Measurements from ENCODE around the gene KIF25. TPM values are rescaled to one million over a fixed set of nuclear protein-coding genes. Genes with fewer than 3 reads are reported as not detected.

The KIF25 gene
- polyA plus RNA-seq, 1 donor from 2014 or later, result not detected

- Histone ChIP-seq H3K4me2 (ENCODE audit: low read length) (no peak overlapping the region), H3K36me3 (ENCODE audit: insufficient read depth, low read length) (no peaks in the 10 kb centered on the region), H3K79me2 (replicated peaks; ENCODE audit: insufficient read depth, low read length) (no peaks in the 10 kb centered on the region), H2AFZ (ENCODE audit: low read depth, low read length) (no peak overlapping the region), H3K27me3 (ENCODE audit: insufficient read depth, low read depth, low read length) (no peaks in the 10 kb centered on the region), H3K27ac (ENCODE audit: low read length) (no peak overlapping the region), H3K9me3 (ENCODE audit: low read length) (no peaks in the 10 kb centered on the region), H3K9ac (ENCODE audit: low read length) (no peak overlapping the region), H3F3A (ENCODE audit: insufficient read depth, low read length, poor library complexity, severe bottlenecking) (no peaks in the 10 kb centered on the region), H4K20me1 (ENCODE audit: insufficient read depth) (no peaks in the 10 kb centered on the region), H3K4me3 (ENCODE audit: low read length) (no peak overlapping the region), H3K9me2 (ENCODE audit: insufficient read depth, low read length) (no peaks in the 10 kb centered on the region)
- no peak for TF ChIP-seq RAD21 (conservative IDR thresholded peaks at IDR 0.05)
- TF ChIP-seq TAF1 (IDR thresholded peaks at IDR 0.05; ENCODE audit: low read depth), result no peak
- no peak for TF ChIP-seq MXI1 (conservative IDR thresholded peaks at IDR 0.05; ENCODE audit: poor library complexity, severe bottlenecking)
- no peak for TF ChIP-seq EP300 (conservative IDR thresholded peaks at IDR 0.05; ENCODE audit: poor library complexity, severe bottlenecking)
- TF ChIP-seq EZH2 (IDR thresholded peaks at IDR 0.05; ENCODE audit: borderline replicate concordance, insufficient read depth, low read length, poor library complexity, severe bottlenecking), result no peak
- TF ChIP-seq SMC3 (conservative IDR thresholded peaks at IDR 0.05; ENCODE audit: poor library complexity), result no peak
- TF ChIP-seq, protein P1, sequence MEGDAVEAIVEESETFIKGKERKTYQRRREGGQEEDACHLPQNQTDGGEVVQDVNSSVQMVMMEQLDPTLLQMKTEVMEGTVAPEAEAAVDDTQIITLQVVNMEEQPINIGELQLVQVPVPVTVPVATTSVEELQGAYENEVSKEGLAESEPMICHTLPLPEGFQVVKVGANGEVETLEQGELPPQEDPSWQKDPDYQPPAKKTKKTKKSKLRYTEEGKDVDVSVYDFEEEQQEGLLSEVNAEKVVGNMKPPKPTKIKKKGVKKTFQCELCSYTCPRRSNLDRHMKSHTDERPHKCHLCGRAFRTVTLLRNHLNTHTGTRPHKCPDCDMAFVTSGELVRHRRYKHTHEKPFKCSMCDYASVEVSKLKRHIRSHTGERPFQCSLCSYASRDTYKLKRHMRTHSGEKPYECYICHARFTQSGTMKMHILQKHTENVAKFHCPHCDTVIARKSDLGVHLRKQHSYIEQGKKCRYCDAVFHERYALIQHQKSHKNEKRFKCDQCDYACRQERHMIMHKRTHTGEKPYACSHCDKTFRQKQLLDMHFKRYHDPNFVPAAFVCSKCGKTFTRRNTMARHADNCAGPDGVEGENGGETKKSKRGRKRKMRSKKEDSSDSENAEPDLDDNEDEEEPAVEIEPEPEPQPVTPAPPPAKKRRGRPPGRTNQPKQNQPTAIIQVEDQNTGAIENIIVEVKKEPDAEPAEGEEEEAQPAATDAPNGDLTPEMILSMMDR (IDR thresholded peaks at IDR 0.05; ENCODE audit: poor library complexity, severe bottlenecking), result no peak
- TF ChIP-seq POLR2AphosphoS5 (IDR thresholded peaks at IDR 0.05), result no peak
- no peak for TF ChIP-seq REST (IDR thresholded peaks at IDR 0.05; ENCODE audit: borderline replicate concordance)
Measured at GRCh38 chr6:167993831-167994230, 3.6 kb upstream of the KIF25 start.

- H2AFZ ChIP-seq (ENCODE audit: low read depth, low read length), result no peak overlapping the region
- no peak overlapping the region for H3K9ac ChIP-seq (ENCODE audit: low read length)
- H4K20me1 ChIP-seq (ENCODE audit: insufficient read depth), result no peaks in the 10 kb centered on the region
- no peak overlapping the region for H3K4me3 ChIP-seq (ENCODE audit: low read length)
- H3K27me3 ChIP-seq (ENCODE audit: insufficient read depth, low read depth, low read length), result no peaks in the 10 kb centered on the region
- H3F3A ChIP-seq (ENCODE audit: insufficient read depth, low read length, poor library complexity, severe bottlenecking), result no peaks in the 10 kb centered on the region
- H3K9me3 ChIP-seq (ENCODE audit: low read length), result no peaks in the 10 kb centered on the region
- TF ChIP-seq REST (IDR thresholded peaks at IDR 0.05; ENCODE audit: borderline replicate concordance), result no peak
- no peak for TF ChIP-seq MXI1 (conservative IDR thresholded peaks at IDR 0.05; ENCODE audit: poor library complexity, severe bottlenecking)
- no peak for TF ChIP-seq EP300 (conservative IDR thresholded peaks at IDR 0.05; ENCODE audit: poor library complexity, severe bottlenecking)
- no peak for TF ChIP-seq POLR2AphosphoS5 (IDR thresholded peaks at IDR 0.05)
- TF ChIP-seq TAF1 (IDR thresholded peaks at IDR 0.05; ENCODE audit: low read depth), result no peak
- TF ChIP-seq RAD21 (conservative IDR thresholded peaks at IDR 0.05), result no peak
- TF ChIP-seq EZH2 (IDR thresholded peaks at IDR 0.05; ENCODE audit: borderline replicate concordance, insufficient read depth, low read length, poor library complexity, severe bottlenecking), result no peak
- TF ChIP-seq, protein P1 (IDR thresholded peaks at IDR 0.05; ENCODE audit: poor library complexity, severe bottlenecking), result no peak
- TF ChIP-seq SMC3 (conservative IDR thresholded peaks at IDR 0.05; ENCODE audit: poor library complexity), result no peak
- no peaks in the 10 kb centered on the region for H3K79me2 ChIP-seq (replicated peaks; ENCODE audit: insufficient read depth, low read length)
- H3K4me2 ChIP-seq (ENCODE audit: low read length), result no peak overlapping the region
- no peaks in the 10 kb centered on the region for H3K9me2 ChIP-seq (ENCODE audit: insufficient read depth, low read length)
- no peaks in the 10 kb centered on the region for H3K36me3 ChIP-seq (ENCODE audit: insufficient read depth, low read length)
- H3K27ac ChIP-seq (ENCODE audit: low read length), result no peak overlapping the region
Measured at GRCh38 chr6:167995302-167995701, 2.2 kb upstream of the KIF25 start.
